Esophagus squamous epithelium (tissue), 5 donors: ENCODE results near the gene ENPP3. TPM values are rescaled to one million over a fixed set of nuclear protein-coding genes. Genes with fewer than 3 reads are reported as not detected.

Experiments
- DNase-seq: peaks from one replicate; lab custom pipeline; 2025; lab: John Stamatoyannopoulos, UW
- H3K27ac ChIP-seq, 4 donors: fragments of 200-600 bp; sonication (generic); one replicate each; pipeline ENCODE4 v1.5.1; 2016 to 2019; ENCODE audit warnings: mild to moderate bottlenecking in 1 of 4
- H3K27me3 ChIP-seq, 4 donors: fragments of 200-600 bp; sonication (generic); 1 replicate in 3 of 4; 2 replicates in 1 of 4; pipeline versions ENCODE4 v1.5.1 to v1.6.0; 2017 to 2021; ENCODE audit warnings: antibody characterized with exemption in 1 of 4
- H3K36me3 ChIP-seq, 3 donors: fragments of 200-600 bp; sonication (generic); one replicate each; pipeline ENCODE4 v1.5.1; 2016 to 2019
- H3K4me1 ChIP-seq, 3 donors: fragments of 200-600 bp; sonication (generic); one replicate each; pipeline ENCODE4 v1.5.1; 2017 to 2019
- H3K4me3 ChIP-seq, 4 donors: fragments of 200-600 bp; sonication (generic); 1 replicate in 3 of 4; 2 replicates in 1 of 4; pipeline ENCODE4 v1.5.1; 2016 to 2019; ENCODE audit warnings: mild to moderate bottlenecking in 2 of 4, moderate library complexity in 1 of 4
- H3K9me3 ChIP-seq, 3 donors: fragments of 200-600 bp; sonication (generic); one replicate each; pipeline ENCODE4 v1.5.1; 2016 to 2019
- POLR2A ChIP-seq, 4 donors: fragments of 450-650 bp; IDR thresholded peaks; one replicate each; pipeline ENCODE4 v1.6.1; 2017; ENCODE audit warnings: antibody characterized with exemption in 4 of 4, mild to moderate bottlenecking in 4 of 4, moderate library complexity in 3 of 4
- WGBS, 2 donors: methylation state at CpG; one replicate each; pipeline ENCODE4 v1.1.5; 2018; 5-methylcytosine and 5-hydroxymethylcytosine counted together
- intact Hi-C: fragments of 100-400 bp; cut with DNase I; formaldehyde crosslinking; loops from one replicate; pipeline ENCODE4 v1.15.0; 2022
- total RNA-seq, 4 donors: library from RNA; depleted of rRNA; stranded (reverse); fragments of >200 nt; gene quantifications; one replicate each; pipeline ENCODE4 v1.1.0, GENCODE V29; 2016
- TF ChIP-seq, protein P1 (sequence below), 6 experiments: fragments of 450-650 bp in 4 of 6; fragments of 200-600 bp in 2 of 6; sonication (generic) in 2 of 6; IDR thresholded peaks; one replicate each; pipeline ENCODE4 v1.5.1; 2016 to 2019; ENCODE audit warnings: antibody characterized with exemption in 6 of 6, mild to moderate bottlenecking in 4 of 6, moderate library complexity in 4 of 6
- donor health status: DM: yes; HTN: yes; CAD: no.

ENPP3 gene
- total RNA-seq, 4 donors from 2014 or later, result 0.06 to 2.3 (median 0.17) TPM

DNA sequence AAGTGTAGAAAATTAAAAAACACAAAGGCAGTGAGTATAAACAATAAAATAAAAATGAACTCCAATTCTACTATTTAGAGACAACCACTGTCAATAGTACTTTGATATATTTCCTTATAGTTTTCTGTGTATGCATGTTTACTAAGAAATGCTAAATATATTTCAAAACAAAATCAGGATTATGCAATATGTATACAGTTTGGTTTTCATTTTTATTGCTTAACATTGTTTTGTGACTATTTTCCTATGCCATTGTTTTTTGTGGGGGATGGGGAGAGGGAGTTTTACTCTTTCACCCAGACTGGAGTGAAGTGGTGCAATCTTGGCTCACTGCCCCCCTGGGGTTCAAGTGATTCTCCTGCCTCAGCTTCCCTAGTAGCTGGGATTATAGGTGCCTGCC, 44.5 kb downstream of the ENPP3 start:
- TF ChIP-seq, protein P1, sequence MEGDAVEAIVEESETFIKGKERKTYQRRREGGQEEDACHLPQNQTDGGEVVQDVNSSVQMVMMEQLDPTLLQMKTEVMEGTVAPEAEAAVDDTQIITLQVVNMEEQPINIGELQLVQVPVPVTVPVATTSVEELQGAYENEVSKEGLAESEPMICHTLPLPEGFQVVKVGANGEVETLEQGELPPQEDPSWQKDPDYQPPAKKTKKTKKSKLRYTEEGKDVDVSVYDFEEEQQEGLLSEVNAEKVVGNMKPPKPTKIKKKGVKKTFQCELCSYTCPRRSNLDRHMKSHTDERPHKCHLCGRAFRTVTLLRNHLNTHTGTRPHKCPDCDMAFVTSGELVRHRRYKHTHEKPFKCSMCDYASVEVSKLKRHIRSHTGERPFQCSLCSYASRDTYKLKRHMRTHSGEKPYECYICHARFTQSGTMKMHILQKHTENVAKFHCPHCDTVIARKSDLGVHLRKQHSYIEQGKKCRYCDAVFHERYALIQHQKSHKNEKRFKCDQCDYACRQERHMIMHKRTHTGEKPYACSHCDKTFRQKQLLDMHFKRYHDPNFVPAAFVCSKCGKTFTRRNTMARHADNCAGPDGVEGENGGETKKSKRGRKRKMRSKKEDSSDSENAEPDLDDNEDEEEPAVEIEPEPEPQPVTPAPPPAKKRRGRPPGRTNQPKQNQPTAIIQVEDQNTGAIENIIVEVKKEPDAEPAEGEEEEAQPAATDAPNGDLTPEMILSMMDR (IDR thresholded peaks at IDR 0.05), result no peak
- TF ChIP-seq POLR2A (IDR thresholded peaks at IDR 0.05), result no peak
- Histone ChIP-seq H3K4me3 (no peak overlapping the region), H3K27ac (no peak overlapping the region), H3K4me1 (no peaks in the 10 kb centered on the region), H3K9me3 (no peaks in the 10 kb centered on the region), H3K27me3 (no peaks in the 10 kb centered on the region), H3K36me3 (no peaks in the 10 kb centered on the region)
- intact Hi-C loops, result no loop called here
- no peak for DNase-seq

DNA sequence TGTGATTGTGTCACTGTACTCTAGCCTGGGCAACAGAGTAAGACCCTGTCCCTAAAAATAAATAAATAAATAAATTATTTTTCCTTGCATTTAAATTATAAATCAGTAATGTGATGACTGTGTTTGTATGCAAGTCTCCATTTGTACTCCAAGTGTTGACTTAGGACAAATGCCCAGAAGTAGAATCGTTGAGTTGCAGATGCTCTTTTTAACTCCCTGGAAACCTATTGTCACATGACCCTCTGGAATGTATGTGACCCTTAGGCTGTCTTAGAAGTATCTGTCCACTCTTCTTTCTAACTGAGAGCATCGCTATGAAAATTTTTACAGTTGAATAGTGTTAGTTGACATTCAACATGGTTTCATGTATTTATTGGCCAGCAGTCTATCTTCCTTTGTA, 45.3 kb downstream of the ENPP3 start:
- intact Hi-C loops, result no loop called here

DNA sequence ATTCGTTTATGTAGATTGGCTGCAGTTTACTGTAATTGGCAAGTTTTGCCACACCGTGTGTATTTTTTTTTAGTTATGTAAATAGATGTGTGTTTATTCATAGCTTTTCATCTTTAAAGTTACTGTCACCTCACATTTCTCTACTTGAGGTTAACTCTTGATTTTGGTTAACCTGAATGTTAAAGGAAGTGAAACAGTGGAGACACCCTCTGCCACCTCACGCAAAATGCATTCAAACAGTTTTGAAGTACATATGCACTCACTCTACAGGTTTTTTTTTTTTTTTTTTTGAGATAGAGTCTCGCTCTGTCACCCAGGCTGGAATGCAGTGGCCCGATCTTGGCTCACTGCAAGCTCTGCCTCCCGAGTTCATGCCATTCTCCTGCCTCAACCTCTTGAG, 46.4 kb downstream of the ENPP3 start:
- intact Hi-C loops, result no loop called here
- TF ChIP-seq POLR2A (IDR thresholded peaks at IDR 0.05), result no peak
- TF ChIP-seq, protein P1 (IDR thresholded peaks at IDR 0.05), result no peak
- no peaks in the 10 kb centered on the region for H3K36me3 ChIP-seq
- H3K4me1 ChIP-seq, result no peaks in the 10 kb centered on the region
- no peak overlapping the region for H3K27ac ChIP-seq
- no peak overlapping the region for H3K4me3 ChIP-seq
- WGBS, 2 donors, result 58 to 62% methylated on average over 6 of the region's 6 CpGs
- no peak for DNase-seq
- no peaks in the 10 kb centered on the region for H3K27me3 ChIP-seq
- H3K9me3 ChIP-seq, result no peaks in the 10 kb centered on the region

More for the DNA sequence above, 45.3 kb downstream of the ENPP3 start:
- Histone ChIP-seq H3K36me3 (no peaks in the 10 kb centered on the region), H3K4me3 (no peak overlapping the region), H3K27me3 (no peaks in the 10 kb centered on the region), H3K27ac (no peak overlapping the region), H3K9me3 (no peaks in the 10 kb centered on the region), H3K4me1 (no peaks in the 10 kb centered on the region)
- DNase-seq, result no peak
- TF ChIP-seq, protein P1 (IDR thresholded peaks at IDR 0.05), result no peak
- no peak for TF ChIP-seq POLR2A (IDR thresholded peaks at IDR 0.05)
- 47 to 53% methylated on average over 2 of the region's 2 CpGs for WGBS, 2 donors

DNA sequence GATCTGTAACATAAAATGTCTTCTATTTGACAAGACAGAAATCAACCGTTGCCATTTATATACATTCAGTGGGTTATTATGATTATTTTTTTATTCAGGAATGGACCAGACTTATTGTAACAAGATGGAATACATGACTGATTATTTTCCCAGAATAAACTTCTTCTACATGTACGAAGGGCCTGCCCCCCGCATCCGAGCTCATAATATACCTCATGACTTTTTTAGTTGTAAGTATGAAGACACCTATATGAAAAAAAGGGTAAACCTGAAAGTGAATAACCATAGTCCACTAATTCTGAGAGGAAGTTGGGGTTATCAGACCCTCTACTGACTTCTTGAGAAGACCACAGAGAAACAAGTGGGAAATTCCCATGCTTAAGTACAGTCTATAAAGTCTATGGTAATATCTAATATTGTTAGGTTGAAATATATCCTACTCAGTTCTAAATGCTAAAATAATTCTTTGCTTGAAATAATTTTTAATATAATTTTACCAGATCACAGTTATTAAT, 48.2 kb downstream of the ENPP3 start:
- TF ChIP-seq, protein P1 (IDR thresholded peaks at IDR 0.05), result no peak
- no peak for TF ChIP-seq POLR2A (IDR thresholded peaks at IDR 0.05)
- no peaks in the 10 kb centered on the region for H3K9me3 ChIP-seq
- WGBS, 2 donors, result 77 to 86% methylated on average over 4 of the region's 4 CpGs
- no peak for DNase-seq
- no peaks in the 10 kb centered on the region for H3K27me3 ChIP-seq
- H3K4me3 ChIP-seq, result no peak overlapping the region
- H3K27ac ChIP-seq, result no peak overlapping the region
- intact Hi-C loops, result no loop called here
- H3K4me1 ChIP-seq, result no peaks in the 10 kb centered on the region
- H3K36me3 ChIP-seq, result no peaks in the 10 kb centered on the region

DNA sequence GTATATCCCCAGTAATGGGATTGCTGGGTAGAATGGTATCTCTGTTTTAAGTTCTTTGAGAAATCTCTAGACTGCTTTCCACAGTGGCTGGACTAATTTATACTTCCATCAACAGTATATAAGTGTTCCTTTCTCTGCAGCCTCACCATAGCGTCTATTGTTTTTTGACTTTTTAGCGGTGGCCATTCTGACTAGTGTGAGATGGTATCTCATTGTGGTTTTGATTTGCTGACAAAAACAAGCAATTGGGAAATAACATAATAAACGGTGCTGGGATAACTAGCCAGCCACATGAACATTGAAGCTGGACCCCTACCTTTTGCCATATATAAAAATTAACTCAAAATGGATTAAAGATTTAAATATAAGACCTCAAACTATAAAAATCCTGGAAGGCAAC, 49.9 kb downstream of the ENPP3 start:
- intact Hi-C loops, result no loop called here
- no peaks in the 10 kb centered on the region for H3K27me3 ChIP-seq
- TF ChIP-seq POLR2A (IDR thresholded peaks at IDR 0.05), result no peak
- TF ChIP-seq, protein P1 (IDR thresholded peaks at IDR 0.05), result no peak
- no peaks in the 10 kb centered on the region for H3K4me1 ChIP-seq
- no peaks in the 10 kb centered on the region for H3K9me3 ChIP-seq
- WGBS, 2 donors, result 86 to 88% methylated on average over 3 of the region's 3 CpGs
- no peak for DNase-seq
- no peak overlapping the region for H3K4me3 ChIP-seq
- H3K27ac ChIP-seq, result no peak overlapping the region
- no peaks in the 10 kb centered on the region for H3K36me3 ChIP-seq
